GM21390 (cell line): Measurements from ENCODE around the gene MAML1.
"Not testable (repeated sequence)": the region's sequence is repeated elsewhere in the genome, so short reads cannot be mapped to it uniquely, and the experiment has no call there.

Source experiments
- ATAC-seq: cut with Tn5 transposase; IDR thresholded peaks from one replicate; pipeline ENCODE4 v1.9.1; 2021; ENCODE audit not compliant: unreplicated experiment

Gene MAML1

DNA sequence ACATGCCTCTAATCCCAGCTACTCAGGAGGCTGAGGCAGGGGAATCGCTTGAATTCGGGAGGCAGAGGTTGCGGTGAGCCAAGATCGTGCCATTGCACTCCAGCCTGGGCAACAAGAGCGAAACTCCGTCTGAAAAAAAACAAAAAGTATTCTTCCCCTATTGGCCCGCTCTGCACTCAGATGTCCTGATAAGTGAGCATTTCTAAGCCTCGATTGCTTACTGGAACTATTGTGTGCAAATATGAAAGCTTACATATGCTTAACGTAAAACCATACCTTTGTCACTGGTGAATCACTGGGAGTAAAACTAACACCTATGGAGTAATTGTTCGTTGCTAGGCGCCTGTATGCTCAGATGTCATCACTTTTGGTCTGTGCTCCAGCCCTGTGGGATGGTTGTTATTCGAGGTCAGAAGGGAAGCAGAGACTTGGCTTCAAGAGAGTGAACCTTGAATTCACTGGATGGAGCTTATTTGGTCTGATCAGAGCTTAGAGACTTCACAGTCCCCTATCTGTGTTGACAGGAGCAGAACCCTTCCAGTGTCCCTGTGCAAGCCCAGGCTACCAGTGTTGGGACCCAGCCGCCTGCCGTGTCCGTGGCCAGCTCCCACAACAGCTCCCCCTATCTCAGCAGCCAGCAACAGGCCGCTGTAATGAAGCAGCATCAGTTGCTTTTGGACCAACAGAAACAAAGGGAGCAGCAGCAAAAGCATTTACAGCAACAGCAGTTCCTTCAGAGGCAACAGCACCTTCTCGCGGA lies 35.9 kb downstream of the MAML1 start:
- ATAC-seq = no peak

GRCh38 chr5:179769271-179769670 lies 36.6 kb downstream of the MAML1 start:
- ATAC-seq = no peak

- no peak for ATAC-seq
Observed at GRCh38 chr5:179769796-179770195, 37.2 kb downstream of the MAML1 start.

- no peak for ATAC-seq
Observed at GRCh38 chr5:179771311-179771895, 38.8 kb downstream of the MAML1 start.

GRCh38 chr5:179772351-179772750 lies 39.7 kb downstream of the MAML1 start:
- no peak for ATAC-seq

DNA sequence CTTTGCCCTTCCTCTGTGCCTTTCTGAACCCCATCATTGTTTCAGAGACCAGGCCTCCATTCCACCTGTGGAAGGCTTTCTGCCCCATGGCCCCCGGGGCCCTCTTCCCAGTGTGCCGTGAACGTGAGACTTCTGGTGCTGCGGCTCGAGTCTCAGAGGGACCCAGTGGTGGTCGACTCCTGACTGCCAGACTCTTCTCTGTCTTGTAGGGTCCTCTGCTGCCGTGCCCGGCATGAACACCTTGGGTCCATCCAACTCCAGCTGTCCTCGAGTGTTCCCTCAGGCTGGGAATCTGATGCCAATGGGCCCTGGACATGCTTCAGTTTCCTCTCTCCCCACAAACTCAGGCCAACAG lies 41.0 kb downstream of the MAML1 start:
- ATAC-seq = no peak

DNA sequence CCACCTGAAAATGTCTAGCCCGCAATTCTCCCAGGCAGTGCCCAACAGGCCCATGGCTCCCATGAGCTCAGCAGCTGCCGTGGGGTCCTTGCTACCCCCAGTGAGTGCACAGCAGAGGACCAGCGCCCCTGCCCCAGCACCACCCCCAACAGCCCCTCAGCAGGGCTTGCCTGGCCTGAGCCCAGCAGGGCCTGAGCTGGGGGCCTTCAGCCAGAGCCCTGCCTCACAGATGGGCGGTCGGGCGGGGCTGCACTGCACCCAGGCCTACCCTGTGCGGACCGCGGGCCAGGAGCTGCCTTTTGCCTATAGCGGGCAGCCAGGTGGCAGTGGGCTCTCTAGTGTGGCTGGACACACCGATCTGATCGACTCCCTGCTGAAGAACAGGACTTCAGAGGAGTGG lies 41.8 kb downstream of the MAML1 start:
- no peak for ATAC-seq

DNA sequence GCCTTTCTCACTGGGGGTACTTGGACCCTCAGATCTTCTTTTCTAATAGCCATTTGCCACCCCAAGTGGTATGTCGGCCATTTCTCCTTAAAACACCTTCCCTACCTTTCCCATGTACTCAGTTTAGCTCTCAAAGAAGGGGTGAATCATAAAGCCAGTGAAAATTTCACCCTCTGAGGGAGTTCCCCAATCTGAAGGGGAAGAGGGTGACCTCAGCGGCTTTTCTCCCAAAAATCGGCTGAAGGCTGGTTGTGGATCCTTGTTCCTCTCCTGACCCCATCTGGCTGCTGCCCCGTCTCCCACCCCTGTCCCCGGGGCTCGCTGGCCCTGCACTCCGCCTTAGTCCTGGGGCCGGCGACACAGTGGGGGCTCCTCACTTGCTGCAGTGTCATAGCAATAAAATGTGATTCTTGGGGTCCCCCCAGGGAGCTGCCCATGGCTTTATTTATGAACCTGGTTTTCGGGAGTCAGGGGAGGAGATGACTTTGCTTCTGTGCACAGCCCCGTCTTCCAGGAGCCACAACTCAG lies 43.9 kb downstream of the MAML1 start:
- ATAC-seq = no peak

GRCh38 chr5:179777456-179777855 lies 44.8 kb downstream of the MAML1 start:
- ATAC-seq = no peak

DNA sequence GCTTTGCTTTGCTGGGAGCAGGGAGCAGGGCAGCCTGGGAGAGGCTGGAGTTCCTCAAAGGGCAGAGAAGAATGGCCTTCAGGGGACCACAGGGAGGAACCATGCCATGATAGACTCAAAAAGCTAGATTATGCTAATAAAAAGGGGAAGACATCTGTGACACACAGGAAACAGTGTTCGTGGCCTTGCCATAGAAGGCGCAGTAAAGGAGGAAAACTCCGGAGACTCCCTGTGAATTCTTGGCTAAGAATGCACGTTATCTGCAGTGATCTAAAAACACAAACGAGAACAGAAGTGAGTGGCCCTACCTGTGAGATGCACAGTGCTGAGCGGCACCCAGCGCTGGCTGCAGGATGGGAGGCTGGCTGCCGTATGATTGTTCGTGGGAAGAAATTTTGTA lies 45.3 kb downstream of the MAML1 start:
- no peak for ATAC-seq

GRCh38 chr5:179778591-179778990 lies 46.0 kb downstream of the MAML1 start:
- ATAC-seq = no peak

DNA sequence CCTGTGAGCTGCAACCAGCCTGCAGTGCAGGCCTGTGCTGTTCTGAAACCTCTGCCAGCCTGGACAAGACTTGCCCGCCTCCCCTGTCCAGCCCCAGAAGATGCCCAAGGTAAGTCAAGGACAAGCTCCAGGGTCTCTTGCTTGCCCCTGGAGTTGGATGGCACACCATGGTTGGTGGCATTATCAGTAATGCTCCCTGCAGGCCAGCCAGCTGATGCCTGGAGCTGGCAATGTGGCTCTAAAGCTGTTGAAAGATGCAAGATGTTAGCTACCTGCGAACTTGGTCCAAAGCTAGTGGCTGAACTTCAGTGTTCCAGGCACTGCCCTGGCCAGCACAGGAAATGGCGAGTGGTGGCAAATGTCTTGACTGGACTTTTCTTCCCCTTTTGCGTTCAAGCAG lies 47.2 kb downstream of the MAML1 start:
- no peak for ATAC-seq

- ATAC-seq = no peak
Observed at GRCh38 chr5:179780362-179780761, 47.7 kb downstream of the MAML1 start.

GRCh38 chr5:179781846-179782245 lies 49.2 kb downstream of the MAML1 start:
- no peak for ATAC-seq

DNA sequence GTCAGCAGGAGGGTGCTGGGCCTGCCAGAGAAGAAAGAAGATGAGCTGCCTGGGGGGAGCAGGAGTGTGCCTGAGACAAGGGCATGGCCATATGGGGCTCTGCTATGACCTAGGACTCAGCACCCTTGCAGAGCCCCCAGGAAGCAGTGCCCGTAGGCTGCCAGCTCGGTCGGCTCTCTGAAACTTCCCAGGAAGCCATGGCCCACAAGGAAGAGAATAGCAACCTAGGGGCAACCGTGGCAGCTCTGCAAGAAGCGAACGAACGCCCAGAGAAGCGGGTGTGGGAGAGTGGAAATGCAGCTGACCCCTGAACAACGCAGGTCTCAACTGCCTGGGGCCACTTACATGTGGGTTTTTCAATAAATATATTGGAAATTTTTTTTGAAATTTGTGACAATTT lies 50.5 kb downstream of the MAML1 start:
- no peak for ATAC-seq

GRCh38 chr5:179786861-179787260 lies 54.2 kb downstream of the MAML1 start:
- no peak for ATAC-seq

- ATAC-seq = no peak
Observed at GRCh38 chr5:179788193-179788854, 55.7 kb downstream of the MAML1 start.

- ATAC-seq = not testable (repeated sequence)
Observed at GRCh38 chr5:179789278-179789677, 56.7 kb downstream of the MAML1 start.

- no peak for ATAC-seq
Observed at GRCh38 chr5:179791881-179792611, 59.4 kb downstream of the MAML1 start.

DNA sequence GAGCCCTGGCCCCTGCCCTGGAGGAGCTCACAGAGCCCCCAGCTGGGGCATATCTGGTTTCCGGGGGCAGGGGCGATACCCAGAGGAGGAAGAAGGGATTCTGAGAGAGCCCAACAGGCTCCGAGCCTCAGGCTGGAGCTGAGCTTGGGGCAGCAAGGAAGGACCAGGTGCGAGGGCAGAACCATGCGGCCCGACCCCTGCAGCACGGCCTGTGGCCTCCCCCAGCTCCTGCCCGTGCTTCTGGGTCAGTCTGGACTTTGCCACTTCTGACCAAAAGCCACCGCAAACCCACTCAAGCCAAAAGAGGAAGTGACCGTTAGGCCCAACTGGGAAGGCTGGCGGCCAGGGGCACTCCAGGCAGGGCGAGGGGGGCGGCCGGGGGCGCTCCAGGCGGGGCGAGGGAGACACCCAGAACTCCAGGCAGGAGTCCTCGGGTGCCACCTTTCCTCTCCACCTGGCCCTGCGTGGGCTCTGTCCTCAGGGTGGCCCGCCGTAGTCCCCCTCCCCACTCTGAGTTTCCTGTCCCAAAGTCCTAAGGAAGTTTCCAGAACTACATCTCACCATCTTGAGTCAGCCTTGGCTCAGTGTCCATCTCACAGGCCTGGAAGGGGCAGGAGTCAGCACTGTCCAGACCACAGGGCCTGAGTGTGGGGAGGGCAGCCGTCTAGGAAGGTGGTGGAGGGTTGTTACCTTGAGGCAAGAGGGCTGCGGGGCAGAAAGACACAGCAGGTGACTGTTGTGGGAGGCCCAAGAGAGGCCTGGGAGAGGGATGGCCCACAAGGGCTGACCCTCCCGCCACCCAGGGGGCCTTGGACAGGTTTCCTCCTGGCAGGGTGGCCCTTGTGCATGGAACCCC lies 60.2 kb downstream of the MAML1 start:
- ATAC-seq = no peak
